Stimulated activated CD8-positive, alpha-beta memory T cell treated with anti-CD3 and anti-CD28 coated beads, Interleukin-12 subunit alpha, Interleukin-12 subunit beta, amount 100 ng/mL, for 24 hours (primary cell): ENCODE data around the gene ZNF789.

Source experiments
- DNase-seq: peaks from one replicate; pipeline ENCODE4 v3.0.0-alpha.2; 2020; ENCODE audit errors: extremely low read depth

ZNF789 gene

DNA sequence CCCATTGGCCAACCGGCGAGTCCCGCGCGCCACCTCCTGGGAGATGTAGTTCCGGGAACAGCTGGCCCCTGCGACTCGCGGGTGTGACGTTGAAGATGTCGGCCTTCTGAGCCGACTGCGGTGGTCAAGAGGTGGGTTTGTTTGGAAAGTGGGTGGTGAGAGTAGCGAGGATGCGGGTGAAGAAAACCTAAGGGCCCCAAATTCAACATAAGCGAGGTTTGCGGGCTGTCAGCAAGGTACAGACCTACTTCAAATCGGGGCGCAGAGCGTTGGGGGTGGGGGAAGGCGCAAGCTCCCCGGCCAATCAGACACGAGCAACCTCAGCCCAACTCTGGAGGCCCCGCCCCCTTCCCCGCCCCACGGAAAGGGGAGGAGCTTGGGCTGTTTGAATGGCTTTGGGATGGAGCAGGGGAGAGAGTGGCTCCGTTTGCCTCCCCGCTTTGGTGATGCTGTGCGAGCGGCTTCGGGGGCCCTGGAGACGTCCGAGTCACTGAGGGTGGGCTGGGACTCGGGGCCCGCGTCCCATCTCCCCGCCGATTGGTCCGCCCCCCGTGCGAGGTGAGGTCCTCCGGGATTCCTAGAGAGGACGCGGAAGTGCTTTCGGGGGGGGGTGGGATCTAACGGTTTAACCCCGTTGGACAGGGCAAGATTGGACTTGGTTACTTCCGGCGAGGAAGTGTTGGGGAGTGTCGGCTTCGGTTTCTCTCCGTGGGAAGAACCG, 32.1 kb downstream of the ZNF789 start, which contains the start of gene ZKSCAN5:
Gene ZKSCAN5, plus strand, starts transcription at position 60 of the 721 bp plus-strand sequence. CDS start 1,383 bp downstream, outside the sequence.
- DNase-seq = peak; percentile 93

DNA sequence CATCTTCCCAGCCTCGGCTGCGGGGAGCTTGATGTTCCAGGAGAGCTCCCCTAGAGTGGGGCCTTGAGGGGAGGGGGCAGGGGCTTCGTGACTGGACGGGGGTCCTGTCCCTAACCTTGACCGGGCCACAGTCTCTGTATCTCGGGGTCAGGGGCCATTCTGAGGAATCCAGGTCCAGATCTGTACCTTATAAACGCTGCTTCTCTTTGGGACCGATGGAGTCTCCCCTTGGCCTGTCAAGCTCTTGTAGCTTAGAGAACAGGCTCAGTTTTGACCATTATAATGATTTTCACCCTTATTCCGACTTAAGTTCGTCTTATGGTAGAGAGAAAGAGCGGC, 32.6 kb downstream of the ZNF789 start:
- no peak for DNase-seq

DNA sequence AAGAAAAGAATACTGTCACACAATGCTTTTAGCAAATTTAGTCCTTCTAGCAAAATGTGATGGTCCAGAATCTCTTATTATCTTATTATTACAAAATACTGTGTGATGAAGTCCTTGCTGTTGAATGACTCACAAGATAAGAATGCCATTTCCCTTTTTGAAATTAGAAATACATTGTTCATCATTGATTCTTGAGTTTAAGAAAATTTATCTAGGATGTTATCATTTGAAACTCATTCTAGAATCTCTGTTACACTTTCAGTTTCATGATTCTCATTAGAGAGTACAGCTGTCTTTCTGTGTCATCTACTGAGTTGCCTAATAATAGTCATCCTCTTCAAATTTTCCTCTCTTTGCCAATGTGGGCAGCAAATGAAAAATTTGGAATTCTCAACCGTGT, 41.4 kb downstream of the ZNF789 start:
- no peak for DNase-seq

DNA sequence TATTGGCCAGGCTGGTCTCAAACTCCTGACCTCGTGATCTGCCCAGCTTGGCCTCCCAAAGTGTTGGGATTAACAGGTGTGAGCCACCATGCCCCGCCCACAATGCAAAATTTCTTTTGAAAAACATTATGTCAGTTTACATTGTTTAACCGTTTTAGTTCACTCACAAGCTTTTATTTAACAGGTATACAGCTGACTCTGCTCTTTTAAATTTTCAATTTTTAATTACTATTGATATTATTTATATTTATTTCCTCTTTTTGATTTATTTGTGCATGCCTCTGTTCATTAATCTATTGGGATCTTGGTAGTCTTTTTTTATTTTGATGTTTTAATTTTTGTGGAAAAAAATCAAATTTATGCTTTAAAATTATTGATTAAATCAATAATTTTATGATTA, 48.7 kb downstream of the ZNF789 start:
- no peak for DNase-seq

DNA sequence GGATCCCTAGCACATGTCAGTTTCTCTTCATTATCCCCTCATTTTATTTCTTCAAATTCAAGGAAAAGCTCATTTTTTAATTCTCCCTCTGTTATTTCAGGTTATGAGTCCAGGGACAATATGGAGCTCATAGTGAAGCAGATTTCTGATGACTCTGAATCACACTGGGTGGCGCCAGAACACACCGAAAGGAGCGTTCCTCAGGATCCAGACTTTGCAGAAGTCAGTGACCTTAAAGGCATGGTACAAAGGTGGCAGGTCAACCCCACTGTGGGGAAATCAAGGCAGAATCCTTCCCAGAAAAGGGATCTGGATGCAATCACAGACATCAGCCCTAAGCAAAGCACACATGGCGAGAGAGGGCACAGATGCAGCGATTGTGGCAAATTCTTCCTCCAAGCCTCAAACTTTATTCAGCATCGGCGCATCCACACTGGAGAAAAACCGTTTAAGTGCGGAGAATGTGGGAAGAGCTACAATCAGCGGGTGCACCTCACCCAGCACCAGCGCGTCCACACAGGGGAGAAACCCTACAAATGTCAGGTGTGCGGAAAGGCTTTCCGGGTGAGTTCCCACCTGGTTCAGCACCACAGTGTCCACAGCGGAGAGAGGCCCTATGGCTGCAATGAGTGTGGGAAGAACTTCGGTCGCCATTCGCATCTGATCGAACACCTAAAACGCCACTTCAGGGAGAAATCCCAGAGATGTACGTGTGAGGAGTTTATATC, 53.2 kb downstream of the ZNF789 start:
- DNase-seq = no peak

DNA sequence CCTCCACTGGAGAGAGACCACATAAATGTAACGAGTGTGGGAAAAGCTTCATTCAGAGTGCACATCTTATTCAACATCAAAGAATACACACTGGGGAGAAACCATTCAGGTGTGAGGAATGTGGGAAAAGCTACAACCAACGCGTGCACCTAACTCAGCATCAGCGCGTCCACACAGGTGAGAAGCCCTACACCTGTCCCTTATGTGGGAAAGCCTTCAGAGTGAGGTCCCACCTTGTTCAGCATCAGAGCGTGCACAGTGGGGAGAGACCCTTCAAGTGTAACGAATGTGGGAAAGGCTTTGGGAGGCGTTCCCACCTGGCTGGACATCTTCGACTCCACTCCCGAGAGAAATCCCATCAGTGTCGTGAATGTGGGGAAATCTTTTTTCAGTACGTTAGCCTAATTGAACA, 58.7 kb downstream of the ZNF789 start:
- no peak for DNase-seq

DNA sequence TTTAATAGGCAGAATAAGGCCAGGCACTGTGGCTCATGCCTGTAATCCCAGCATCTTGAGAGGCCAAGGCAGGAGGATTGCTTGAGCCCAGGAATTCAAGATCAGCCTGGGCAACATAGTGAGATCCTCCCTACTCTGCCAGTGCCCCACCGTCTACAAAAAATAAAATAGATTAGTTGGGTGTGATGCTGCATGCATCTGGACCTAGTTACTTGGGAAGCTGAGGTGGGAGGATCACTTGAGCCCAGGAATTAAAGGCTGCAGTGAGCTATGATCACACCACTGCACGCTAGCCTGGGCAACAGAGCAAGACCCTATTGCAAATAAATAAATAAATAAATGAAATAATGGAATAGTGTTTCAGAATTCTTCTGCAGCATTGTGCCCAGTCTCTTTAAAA, 63.0 kb downstream of the ZNF789 start:
- no peak for DNase-seq
